HuH-7 (cell line): ENCODE measurements around the gene GABBR2.

Experiments
- DNase-seq: peaks from one replicate; pipeline ENCODE4 v3.0.0; 2011; ENCODE audit warnings: low spot score

GABBR2 gene

DNA sequence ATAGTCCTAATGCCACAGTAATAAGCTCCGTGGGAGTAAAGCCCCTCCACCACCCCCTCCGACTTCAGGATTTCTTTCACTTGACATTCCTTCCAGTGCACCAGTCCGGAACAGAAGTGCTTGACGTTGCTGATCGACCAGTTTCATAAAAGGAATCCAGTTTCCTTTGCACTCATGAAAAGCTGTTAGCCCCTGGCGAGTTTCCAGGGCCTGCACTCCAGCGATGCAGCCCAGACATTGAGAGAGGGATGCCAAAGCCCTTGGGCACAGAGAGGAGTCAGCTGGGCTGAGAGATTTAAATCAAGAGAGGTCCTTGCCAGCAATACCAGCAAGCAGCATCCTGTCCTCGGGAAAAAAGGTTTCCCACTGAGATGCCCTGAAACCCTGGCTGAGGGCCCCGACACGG is 170.1 kb downstream of the GABBR2 start:
- no peak for DNase-seq

GRCh38 chr9:98538203-98538602 is 170.5 kb downstream of the GABBR2 start:
- no peak for DNase-seq

DNA sequence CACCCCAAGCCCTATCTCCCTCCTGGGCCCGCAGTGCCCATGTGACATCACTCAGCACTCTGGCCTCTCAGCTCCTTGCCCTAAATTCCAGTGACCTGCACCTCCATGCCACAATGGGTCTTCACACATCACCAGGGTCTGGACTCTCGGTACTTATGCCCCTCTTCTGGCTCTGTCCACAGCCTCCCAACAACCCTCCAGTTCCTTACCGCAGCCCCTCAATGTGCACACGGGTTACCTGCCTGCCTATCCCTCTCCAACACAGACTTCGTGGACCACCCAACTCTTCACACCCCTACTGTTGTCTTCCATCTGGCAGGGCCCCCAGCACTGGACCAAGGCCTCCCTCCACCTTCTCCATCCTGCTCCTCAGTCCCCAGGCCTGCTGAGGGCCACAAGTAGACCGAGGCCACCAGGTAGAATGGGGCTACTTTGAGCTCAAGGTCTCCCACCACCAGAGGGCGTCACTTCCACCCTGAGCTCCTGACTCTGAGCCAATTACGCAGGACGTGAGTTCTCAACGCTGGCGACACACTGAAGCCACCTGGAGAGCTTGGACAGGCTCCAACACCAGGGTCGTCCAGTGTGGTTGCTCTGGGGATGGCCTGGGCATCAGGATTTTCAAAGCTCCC is 172.1 kb downstream of the GABBR2 start:
- peak; percentile 25 for DNase-seq

DNA sequence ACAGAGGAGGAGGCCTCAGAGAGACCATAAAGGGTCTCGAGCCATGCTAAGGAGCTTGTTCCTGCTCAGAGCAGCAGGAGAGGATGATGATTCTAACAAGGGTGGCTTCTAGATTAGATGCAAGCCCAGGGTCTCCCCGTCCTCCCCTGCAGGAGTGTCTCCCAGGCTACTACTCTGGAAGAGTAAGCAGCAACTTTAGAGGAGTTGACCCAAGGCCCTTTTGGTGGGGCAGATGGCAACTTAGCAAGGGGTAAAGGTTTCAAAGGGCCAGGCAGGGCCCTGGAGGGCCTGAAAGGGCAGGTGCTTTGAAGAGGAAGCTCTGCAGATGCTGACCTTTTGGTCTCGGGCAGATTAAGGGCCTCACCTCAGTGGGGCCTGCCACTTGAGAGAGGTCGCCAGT is 174.9 kb downstream of the GABBR2 start:
- DNase-seq = no peak

- DNase-seq = no peak
Observed at GRCh38 chr9:98533132-98533531, 175.6 kb downstream of the GABBR2 start.

DNA sequence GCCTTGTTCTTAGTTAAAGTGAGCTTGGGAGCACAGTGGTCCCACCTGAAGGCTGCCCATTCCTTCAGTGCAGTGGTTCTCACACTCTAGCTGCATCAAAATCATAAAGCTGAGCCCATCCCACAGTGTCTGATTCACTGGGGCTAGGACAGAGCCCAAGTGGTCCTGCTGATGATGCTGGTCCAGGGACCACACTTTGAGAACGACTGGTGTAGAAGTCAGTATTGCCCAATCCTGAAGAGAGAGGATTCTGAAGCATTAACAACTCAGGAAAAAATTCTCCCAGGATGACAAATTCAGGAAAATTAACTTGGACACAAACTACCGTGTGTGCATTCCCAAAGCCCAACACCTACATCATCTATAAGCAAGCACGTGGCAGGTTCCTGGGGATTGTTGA is 176.2 kb downstream of the GABBR2 start:
- DNase-seq = no peak

- DNase-seq = no peak
Observed at GRCh38 chr9:98532147-98532546, 176.6 kb downstream of the GABBR2 start.

GRCh38 chr9:98530806-98531386 is 177.8 kb downstream of the GABBR2 start:
- no peak for DNase-seq

DNA sequence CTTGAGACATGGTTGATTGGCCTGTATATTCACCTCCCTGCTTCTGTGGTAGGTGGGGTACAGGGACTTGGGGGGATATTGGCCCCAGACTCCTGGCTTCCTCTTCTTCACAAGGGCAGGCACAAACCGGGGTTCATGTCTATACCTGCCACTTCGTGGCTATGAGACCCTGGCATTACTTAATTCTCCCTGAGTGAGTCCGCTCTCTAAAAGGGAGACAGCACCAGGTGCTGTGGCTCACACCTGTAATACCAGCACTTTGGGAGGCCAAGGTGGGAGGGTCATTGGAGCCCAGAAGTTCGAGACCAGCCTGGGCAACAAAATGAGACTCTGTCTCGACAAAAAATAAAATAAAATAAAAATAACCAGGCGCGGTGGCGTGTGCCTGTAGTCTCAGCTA is 178.5 kb downstream of the GABBR2 start:
- DNase-seq = no peak

- DNase-seq = no peak
Observed at GRCh38 chr9:98529841-98530240, 178.9 kb downstream of the GABBR2 start.

GRCh38 chr9:98523231-98523901 is 185.4 kb downstream of the GABBR2 start:
- no peak for DNase-seq

DNA sequence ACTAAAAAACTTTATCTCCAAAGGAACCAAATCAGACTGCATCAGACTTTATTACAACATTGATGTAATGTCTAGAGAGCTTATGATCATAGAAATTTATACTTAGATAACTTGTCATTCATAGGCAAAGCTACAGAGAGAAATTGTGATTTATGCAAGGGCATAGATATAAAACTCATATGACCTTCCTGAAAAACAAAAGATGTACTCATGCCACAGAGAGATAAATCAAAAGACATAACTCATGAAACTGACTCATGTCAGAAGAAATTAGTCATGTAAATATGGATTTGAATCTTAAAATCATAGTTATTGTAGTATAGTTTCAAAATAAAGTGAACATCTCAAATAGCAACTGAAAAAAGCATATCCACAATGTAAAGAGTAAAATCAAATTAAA is 186.2 kb downstream of the GABBR2 start:
- no peak for DNase-seq

GRCh38 chr9:98521141-98521540 is 187.6 kb downstream of the GABBR2 start:
- no peak for DNase-seq

DNA sequence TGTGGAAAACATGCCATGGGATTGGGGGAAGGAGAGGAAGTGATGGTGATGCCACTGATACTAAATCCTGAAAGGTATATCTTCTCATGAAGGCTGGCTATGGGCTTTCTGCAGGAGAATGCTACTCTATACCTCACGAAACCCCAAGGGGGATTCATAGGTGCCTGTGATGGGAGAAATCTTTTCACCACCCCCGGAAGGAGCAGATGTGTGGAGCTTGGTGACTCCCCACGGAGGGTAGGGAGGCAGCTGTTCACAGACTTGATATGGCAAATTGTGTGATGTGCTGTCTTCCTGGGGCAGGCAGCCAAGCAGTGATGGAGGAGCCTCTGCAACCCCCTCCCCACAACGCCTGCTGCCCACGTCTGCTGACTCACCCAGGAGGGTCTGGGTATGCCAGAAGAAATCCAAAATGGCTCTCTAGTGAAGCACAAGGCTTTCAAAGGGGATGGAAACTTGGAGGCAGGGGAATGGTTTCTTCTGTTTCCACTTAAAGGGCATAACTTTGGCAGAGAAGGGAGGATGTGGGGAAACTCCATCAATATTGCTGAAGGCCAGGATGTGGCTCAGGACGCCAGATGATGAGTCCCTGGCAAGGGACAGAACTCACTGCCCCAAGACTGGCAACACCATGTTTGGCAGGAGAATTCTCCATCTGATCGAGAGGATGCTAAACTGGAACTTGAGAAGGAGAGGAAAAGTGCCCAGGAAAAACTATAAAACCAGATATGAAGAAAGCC is 188.3 kb downstream of the GABBR2 start:
- no peak for DNase-seq

- no peak for DNase-seq
Observed at GRCh38 chr9:98519641-98520040, 189.1 kb downstream of the GABBR2 start.

DNA sequence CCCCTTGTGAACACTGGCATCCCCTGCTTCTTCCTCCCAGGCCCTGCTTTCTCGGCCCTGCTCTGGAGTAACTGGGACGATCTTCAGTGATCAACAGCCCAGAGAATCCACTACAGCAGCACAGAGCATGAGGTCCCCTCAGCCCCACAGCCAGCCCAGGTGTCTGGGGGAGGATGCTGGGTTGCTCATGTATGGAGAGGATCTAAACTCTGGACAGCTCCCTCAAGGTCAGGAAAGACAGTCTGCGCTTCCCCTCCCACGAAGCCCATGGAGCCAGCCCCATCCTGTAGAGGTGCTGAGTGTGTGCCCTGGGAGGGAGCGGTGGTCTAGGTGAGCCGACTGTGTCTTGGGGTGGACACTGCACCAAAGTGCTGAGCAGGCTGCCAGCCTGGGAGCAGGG is 190.2 kb downstream of the GABBR2 start:
- DNase-seq = no peak

- DNase-seq = no peak
Observed at GRCh38 chr9:98517761-98518160, 191.0 kb downstream of the GABBR2 start.

DNA sequence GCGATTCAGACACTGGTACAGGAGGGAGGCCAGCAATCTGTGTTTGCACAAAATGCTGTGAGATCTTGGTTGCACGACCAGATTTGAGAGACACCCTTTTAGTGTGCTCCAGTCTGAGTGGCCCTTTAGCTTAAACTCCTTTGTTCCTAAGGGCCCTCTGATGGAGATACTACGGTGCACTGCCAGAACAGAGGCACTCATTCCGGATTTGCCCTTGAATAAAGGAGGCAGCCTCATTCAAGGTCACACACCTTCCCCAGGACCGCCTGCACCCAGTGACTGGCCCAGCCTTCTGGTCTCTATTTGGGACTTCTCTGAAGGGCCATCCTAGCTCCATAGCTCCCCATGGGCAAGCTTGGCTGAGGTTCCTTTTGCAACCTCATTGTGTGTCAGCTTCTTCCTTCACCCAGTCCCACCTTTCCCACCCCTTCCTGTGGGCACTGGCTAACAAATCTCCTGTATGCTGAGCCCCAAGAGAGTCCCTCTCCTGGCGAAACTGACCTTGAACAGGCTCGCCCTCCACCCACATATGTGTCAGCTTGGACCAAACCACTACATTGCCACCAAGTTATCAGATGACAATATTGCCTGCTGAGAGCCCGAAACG is 191.7 kb downstream of the GABBR2 start:
- no peak for DNase-seq

DNA sequence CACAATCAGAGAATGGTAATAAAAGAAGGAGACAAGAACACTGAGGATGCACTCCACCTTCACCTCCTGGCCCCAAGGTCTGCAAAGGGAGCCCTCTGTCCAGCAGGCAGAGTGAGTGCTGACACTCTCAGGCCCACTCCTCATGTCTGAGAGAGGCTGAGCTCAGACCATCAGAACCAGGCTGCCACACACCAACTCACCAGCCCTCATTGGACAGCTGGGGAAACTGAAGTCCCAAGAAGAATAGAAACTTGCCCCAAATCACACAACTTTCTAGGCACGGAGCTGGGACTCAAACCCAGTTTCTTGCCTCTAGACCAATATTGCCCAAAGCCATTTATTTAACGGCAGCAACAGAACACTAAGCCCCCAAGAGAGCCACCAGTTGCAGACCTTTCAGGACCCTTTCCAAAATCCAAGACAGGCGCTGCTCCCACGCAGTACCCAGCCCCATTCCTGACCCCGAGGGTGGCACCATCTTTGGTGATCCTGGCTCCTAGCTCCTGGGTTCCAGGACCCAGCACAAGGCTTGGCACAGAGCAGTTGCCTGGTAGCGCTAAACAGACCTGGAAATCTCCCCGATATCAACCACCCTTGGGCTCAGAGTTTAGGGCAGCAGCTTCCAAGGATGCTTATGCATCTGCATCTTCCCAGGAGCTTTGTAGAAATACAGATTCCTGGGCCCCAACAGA is 192.4 kb downstream of the GABBR2 start:
- DNase-seq = no peak

GRCh38 chr9:98515506-98516204 is 193.1 kb downstream of the GABBR2 start:
- no peak for DNase-seq

GRCh38 chr9:98514841-98515240 is 193.9 kb downstream of the GABBR2 start:
- DNase-seq = no peak
